HepG2 (cell line): ENCODE results near the gene ANAPC1. TPM values are rescaled to one million over a fixed set of nuclear protein-coding genes. Genes with fewer than 3 reads are reported as not detected.

ENCODE experiments used
- ATAC-seq: fragments of 200-7000 bp; cut with Tn5 transposase; 3 replicates; pipeline ENCODE4 v1.9.1; 2020; ENCODE audit warnings: mild to moderate bottlenecking, moderate library complexity
- BruUV-seq: library from RNA; stranded (reverse); fragments of 400-500 nt; replicated peaks from 2 replicates; lab custom pipeline; 2021; lab: Mats Ljungman, UMichigan
- CTCF ChIA-PET: fragments of 300-600 bp; formaldehyde crosslinking; extraction: SDS; loops from one replicate; lab custom pipeline; 2021; ENCODE audit warnings: low total read pairs, inconsistent platforms, low intra/inter-chr PET ratio; lab: Yijun Ruan, JAX
- POLR2A ChIA-PET: fragments of 350-600 bp; sonication (Branson Sonifier 250); formaldehyde crosslinking; loops from one replicate; lab custom pipeline; 2020; ENCODE audit warnings: antibody characterized with exemption, inconsistent platforms; lab: Yijun Ruan, JAX
- DNase-seq: peaks from one replicate; pipeline ENCODE4 v3.0.0-alpha.2; 2015; ENCODE audit warnings: low spot score
- FAIRE-seq: peaks from 3 replicates; lab custom pipeline; 2011; peaks lifted over from hg19 to GRCh38; lab: Jason Lieb, UNC
- H2AFZ ChIP-seq: one replicate; pipeline ENCODE4 v1.6.1; 2011; ENCODE audit warnings: low read length, inconsistent platforms
- H3K27ac ChIP-seq: fragments of 300-600 bp; 3 replicates; pipeline ENCODE4 v1.8.0; 2011; ENCODE audit warnings: mixed run types, mild to moderate bottlenecking, mixed read lengths, low read length, inconsistent platforms; ENCODE audit not compliant: insufficient read depth; ENCODE audit errors: extremely low read length
- H3K27me3 ChIP-seq, 2 experiments: fragments of 200-600 bp in 1 of 2; 2 replicates in 1 of 2; 3 replicates in 1 of 2; pipeline versions ENCODE4 v1.6.0 to v1.8.0; 2011; ENCODE audit warnings: low read length in 2 of 2, mild to moderate bottlenecking in 2 of 2, moderate library complexity in 2 of 2, inconsistent platforms in 1 of 2; ENCODE audit not compliant: insufficient read depth in 2 of 2, control insufficient read depth in 1 of 2
- H3K36me3 ChIP-seq, 2 experiments: fragments of 200-600 bp in 1 of 2; replicated peaks in 1 of 2; 2 replicates in 1 of 2; 3 replicates in 1 of 2; pipeline versions ENCODE4 v1.5.1 to v1.8.0; 2011; ENCODE audit warnings: low read length in 2 of 2, inconsistent platforms in 1 of 2; ENCODE audit not compliant: insufficient read depth in 2 of 2, control insufficient read depth in 1 of 2
- H3K4me1 ChIP-seq: 2 replicates; pipeline ENCODE4 v1.5.1; 2012; ENCODE audit warnings: low read length, inconsistent platforms; ENCODE audit not compliant: insufficient read depth
- H3K4me2 ChIP-seq: 2 replicates; pipeline ENCODE4 v1.6.0; 2011; ENCODE audit warnings: low read depth, low read length, inconsistent platforms
- H3K4me3 ChIP-seq, 3 experiments: fragments of 200-600 bp in 1 of 3; sonication (generic), shearing (Covaris generic) in 1 of 3; replicated peaks in 1 of 3; 2 replicates each; pipeline ENCODE4 v1.5.1; 2011 to 2016; ENCODE audit warnings: low read length in 3 of 3, inconsistent platforms in 2 of 3, low read depth in 2 of 3, mild to moderate bottlenecking in 2 of 3, control low read depth in 1 of 3, mixed read lengths in 1 of 3; ENCODE audit not compliant: insufficient read depth in 1 of 3
- H3K79me2 ChIP-seq: one replicate; pipeline ENCODE4 v1.6.1; 2011; ENCODE audit warnings: low read length, inconsistent platforms; ENCODE audit not compliant: insufficient read depth
- H3K9ac ChIP-seq: 2 replicates; pipeline ENCODE4 v1.6.0; 2011; ENCODE audit warnings: mild to moderate bottlenecking, low read depth, low read length, inconsistent platforms; ENCODE audit not compliant: insufficient read depth
- H3K9me3 ChIP-seq: 2 replicates; pipeline ENCODE4 v1.5.1; 2012; ENCODE audit warnings: mild to moderate bottlenecking, low read length
- H4K20me1 ChIP-seq: 2 replicates; pipeline ENCODE4 v1.6.0; 2011; ENCODE audit warnings: inconsistent platforms, mild to moderate bottlenecking, low read length, moderate library complexity; ENCODE audit not compliant: insufficient read depth
- ATRX ChIP-seq: sonication (generic); formaldehyde crosslinking; IDR thresholded peaks from 2 replicates; pipeline ENCODE4 v1.4.0; 2020; ENCODE audit warnings: missing genetic modification reagents, borderline replicate concordance
- BHLHE40 ChIP-seq: IDR thresholded peaks from 2 replicates; pipeline ENCODE4 v1.6.1; 2011; ENCODE audit warnings: low read length, improper control_type of control experiment
- HHEX ChIP-seq: IDR thresholded peaks from 2 replicates; pipeline ENCODE4 v1.6.1; 2016; ENCODE audit warnings: control low read depth
- SMAD1 ChIP-seq: sonication (generic); formaldehyde crosslinking; IDR thresholded peaks from 2 replicates; pipeline ENCODE4 v1.4.0; 2020; ENCODE audit warnings: missing genetic modification reagents, low read depth, mild to moderate bottlenecking, borderline replicate concordance
- THAP9 ChIP-seq: sonication (generic); formaldehyde crosslinking; IDR thresholded peaks from 2 replicates; pipeline ENCODE4; 2020; ENCODE audit warnings: missing genetic modification reagents, mild to moderate bottlenecking, borderline replicate concordance
- ZBTB38 ChIP-seq: sonication (generic); formaldehyde crosslinking; IDR thresholded peaks from 2 replicates; pipeline ENCODE4 v1.5.1; 2020; ENCODE audit warnings: mild to moderate bottlenecking, missing genetic modification reagents
- ZBTB4 ChIP-seq: sonication (generic); formaldehyde crosslinking; IDR thresholded peaks from 2 replicates; pipeline ENCODE4 v1.4.0; 2020; ENCODE audit warnings: missing genetic modification reagents, mild to moderate bottlenecking, borderline replicate concordance
- ZNF225 ChIP-seq: sonication (generic); formaldehyde crosslinking; IDR thresholded peaks from 2 replicates; pipeline ENCODE4 v1.4.0; 2020; ENCODE audit warnings: mild to moderate bottlenecking, missing genetic modification reagents
- ZNF292 ChIP-seq: sonication (generic); formaldehyde crosslinking; IDR thresholded peaks from 2 replicates; pipeline ENCODE4 v1.8.1; 2022; ENCODE audit warnings: mild to moderate bottlenecking, low read depth, missing genetic modification reagents, borderline replicate concordance
- ZNF558 ChIP-seq: sonication (generic); formaldehyde crosslinking; IDR thresholded peaks from 2 replicates; pipeline ENCODE4 v1.9.0; 2022; ENCODE audit warnings: mild to moderate bottlenecking, missing genetic modification reagents, borderline replicate concordance
- ZNF598 ChIP-seq: sonication (generic); formaldehyde crosslinking; IDR thresholded peaks from 2 replicates; pipeline ENCODE4 v1.5.1; 2020; ENCODE audit warnings: mild to moderate bottlenecking, missing genetic modification reagents, borderline replicate concordance
- ZNF674 ChIP-seq: sonication (generic); formaldehyde crosslinking; IDR thresholded peaks from 2 replicates; pipeline ENCODE4 v1.5.0; 2020; ENCODE audit warnings: low read depth, mild to moderate bottlenecking, missing genetic modification reagents
- ZNF713 ChIP-seq: sonication (generic); formaldehyde crosslinking; IDR thresholded peaks from 2 replicates; pipeline ENCODE4 v1.4.0; 2020; ENCODE audit warnings: mild to moderate bottlenecking, missing genetic modification reagents
- ZNF776 ChIP-seq: sonication (generic); formaldehyde crosslinking; IDR thresholded peaks from 2 replicates; pipeline ENCODE4 v1.4.0; 2020; ENCODE audit warnings: mild to moderate bottlenecking, missing genetic modification reagents
- WGBS: methylation state at CpG from one replicate; pipeline ENCODE4 v1.1.6; 2017; ENCODE audit warnings: low lambda C conversion rate; 5-methylcytosine and 5-hydroxymethylcytosine counted together
- in situ Hi-C: cut with HindIII; loops from 2 replicates; pipeline ENCODE4 v1.10.0; 2017; ENCODE audit warnings: low pct_unique_long_range_greater_than_20kb; ENCODE audit not compliant: extremely low pct_ligation_motif_present
- intact Hi-C: fragments of 100-400 bp; cut with micrococcal nuclease; formaldehyde crosslinking; loops from one replicate; pipeline ENCODE4 v1.10.0; 2022; ENCODE audit not compliant: unreplicated experiment
- polyA plus RNA-seq, 8 experiments: library from polyadenylated mRNA; depleted of rRNA in 3 of 8; stranded (reverse) in 7 of 8; unstranded in 1 of 8; fragments of >200 nt; fragmentation: Illumina TruSeq in 4 of 8; extraction: Trizol in 4 of 8; gene quantifications; 2 replicates each; pipeline versions ENCODE4 v1.2.1 to v1.2.3, GENCODE V29; 2011 to 2016; ENCODE audit warnings: low read depth in 4 of 8, missing spikeins in 1 of 8, mixed read lengths in 1 of 8; ENCODE audit not compliant: insufficient read depth in 1 of 8
- total RNA-seq, 5 experiments: library from RNA; depleted of rRNA; stranded (reverse); fragments of >200 nt; fragmentation: Illumina TruSeq; extraction: Trizol; gene quantifications; 2 replicates each; pipeline ENCODE4 v1.2.3, GENCODE V29; 2016; ENCODE audit warnings: low read depth in 1 of 5
- TF ChIP-seq, protein P1 (sequence below): sonication (generic); formaldehyde crosslinking; IDR thresholded peaks from 2 replicates; pipeline ENCODE4 v1.5.1; 2020; ENCODE audit warnings: mild to moderate bottlenecking, missing genetic modification reagents

The ANAPC1 gene
- total and polyA plus RNA-seq, 2 of the 13 experiments (the other 11 are each of a cell fraction or from before 2014, with no cell fraction given): 50.0 to 89.7 TPM

DNA sequence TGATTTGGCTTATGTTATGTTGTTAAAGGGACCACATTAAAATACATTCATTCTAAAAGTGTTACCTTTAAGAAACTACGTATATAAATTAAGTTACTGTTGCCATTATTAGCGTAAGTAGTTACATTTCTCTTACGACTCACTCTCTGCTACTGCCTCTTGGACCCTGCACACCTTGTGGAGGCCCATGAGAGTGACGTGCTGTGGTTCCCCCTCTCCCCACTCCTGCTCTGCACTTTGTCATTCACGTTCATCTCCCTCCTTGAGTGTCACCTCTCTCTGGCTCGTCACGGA lies 13.6 kb upstream of the ANAPC1 start:
- Histone ChIP-seq H3K27ac (peak overlapping the region; percentile 82), H2AFZ (peak overlapping the region; percentile 78), H4K20me1 (no peaks in the 10 kb centered on the region), H3K4me2 (peak overlapping the region; percentile 99), H3K79me2 (peaks cover 37% of the 10 kb centered on the region), H3K9me3 (no peaks in the 10 kb centered on the region), H3K27me3 (no peaks in the 10 kb centered on the region; a peak in 1 of 5 replicates), H3K4me3 (peak overlapping the region; percentile 80 to 94 (median 89)), H3K4me1 (peaks cover 56% of the 10 kb centered on the region), H3K36me3 (no peaks in the 10 kb centered on the region; a peak in 1 of 5 replicates), H3K9ac (peak overlapping the region; percentile 79)
- 0% methylated on average over 7 of the region's 7 CpGs for WGBS
- FAIRE-seq (no peak), DNase-seq (no peak), ATAC-seq (peak; percentile 32)
- POLR2A ChIA-PET: interaction anchor here (0.6 to 3.5 kb wide), 18 partner anchors 8 to 156 kb away, joined by 3 to 33 read pairs (median 7); partner anchors contain the start of genes ANAPC1 and TMEM87B
- in situ Hi-C loops: loop anchor here (5.0 kb wide), 1 partner anchor 155 kb away; no protein-coding TSS in a partner anchor
- intact Hi-C loops: no loop called here
- CTCF ChIA-PET: interaction anchor here (1.7 kb wide), 1 partner anchor 151 kb away, joined by 5 read pairs; no protein-coding TSS in a partner anchor
- BruUV-seq: TSS peak; percentile 86
- TF ChIP-seq, protein P1, sequence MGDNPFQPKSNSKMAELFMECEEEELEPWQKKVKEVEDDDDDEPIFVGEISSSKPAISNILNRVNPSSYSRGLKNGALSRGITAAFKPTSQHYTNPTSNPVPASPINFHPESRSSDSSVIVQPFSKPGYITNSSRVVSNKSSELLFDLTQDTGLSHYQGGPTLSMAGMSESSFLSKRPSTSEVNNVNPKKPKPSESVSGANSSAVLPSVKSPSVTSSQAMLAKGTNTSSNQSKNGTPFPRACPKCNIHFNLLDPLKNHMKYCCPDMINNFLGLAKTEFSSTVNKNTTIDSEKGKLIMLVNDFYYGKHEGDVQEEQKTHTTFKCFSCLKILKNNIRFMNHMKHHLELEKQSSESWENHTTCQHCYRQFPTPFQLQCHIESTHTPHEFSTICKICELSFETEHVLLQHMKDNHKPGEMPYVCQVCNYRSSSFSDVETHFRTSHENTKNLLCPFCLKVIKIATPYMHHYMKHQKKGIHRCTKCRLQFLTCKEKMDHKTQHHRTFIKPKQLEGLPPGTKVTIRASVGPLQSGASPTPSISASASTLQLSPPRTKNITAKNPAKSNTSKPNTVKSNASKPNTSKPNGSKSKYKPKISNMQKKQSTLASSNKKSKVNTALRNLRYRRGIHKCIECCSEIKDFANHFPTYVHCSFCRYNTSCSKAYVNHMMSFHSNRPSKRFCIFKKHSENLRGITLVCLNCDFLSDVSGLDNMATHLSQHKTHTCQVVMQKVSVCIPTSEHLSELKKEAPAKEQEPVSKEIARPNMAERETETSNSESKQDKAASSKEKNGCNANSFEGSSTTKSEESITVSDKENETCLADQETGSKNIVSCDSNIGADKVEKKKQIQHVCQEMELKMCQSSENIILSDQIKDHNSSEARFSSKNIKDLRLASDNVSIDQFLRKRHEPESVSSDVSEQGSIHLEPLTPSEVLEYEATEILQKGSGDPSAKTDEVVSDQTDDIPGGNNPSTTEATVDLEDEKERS (CRISPR knock-in tag): 0 out of 2 replicates have a peak, but pooled peaks have one; percentile 67
- TF ChIP-seq ZNF776 (CRISPR knock-in tag) (no peak), ZNF225 (peak; percentile 89; the same call in 1 of the 2 replicates), ZNF558 (CRISPR knock-in tag) (0 out of 2 replicates have a peak, but pooled peaks have one; percentile 11), ZNF713 (CRISPR knock-in tag) (0 out of 2 replicates have a peak, but pooled peaks have one; percentile 63), ZNF674 (no peak), ZNF292 (CRISPR knock-in tag) (peak; percentile 34; the same call in 1 of the 2 replicates), ZBTB4 (CRISPR knock-in tag) (peak; percentile 61; the same call in 1 of the 2 replicates), THAP9 (CRISPR knock-in tag) (peak; percentile 69; the same call in 1 of the 2 replicates), ZBTB38 (CRISPR knock-in tag) (0 out of 2 replicates have a peak, but pooled peaks have one; percentile 74), ATRX (CRISPR knock-in tag) (no peak), ZNF598 (no peak; the same call in 1 of the 2 replicates), SMAD1 (CRISPR knock-in tag) (peak; percentile 85; the same call in 1 of the 2 replicates), HHEX (CRISPR knock-in tag) (no peak), BHLHE40 (peak; percentile 24; the same call in 1 of the 2 replicates)
